IPS DF 6.9 (cell line): ENCODE results near the gene SOCS7.

Experiments
- DNase-seq: peaks from one replicate; pipeline ENCODE4 v3.0.0-alpha.2; 2013; ENCODE audit warnings: low read depth, low spot score
- H3K27ac ChIP-seq: one replicate; pipeline ENCODE4 v1.5.1; 2013; ENCODE audit warnings: low read length, control low read depth
- H3K27me3 ChIP-seq: 2 replicates; pipeline ENCODE4 v1.6.1; 2013; ENCODE audit warnings: mild to moderate bottlenecking, low read length; ENCODE audit not compliant: control insufficient read depth, insufficient read depth
- H3K36me3 ChIP-seq: 2 replicates; pipeline ENCODE4 v1.6.1; 2013; ENCODE audit warnings: low read length; ENCODE audit not compliant: control insufficient read depth, insufficient read depth
- H3K4me1 ChIP-seq: 2 replicates; pipeline ENCODE4 v1.6.1; 2013; ENCODE audit warnings: low read length; ENCODE audit not compliant: control insufficient read depth, insufficient read depth
- H3K4me3 ChIP-seq: 2 replicates; pipeline ENCODE4 v1.5.1; 2013; ENCODE audit warnings: mild to moderate bottlenecking, low read length
- H3K9me3 ChIP-seq: 2 replicates; pipeline ENCODE4 v1.6.1; 2013; ENCODE audit warnings: low read length, inconsistent platforms; ENCODE audit not compliant: control insufficient read depth, insufficient read depth
- whole genome bisulfite sequencing: extraction: QIAGEN DNeasy Blood & Tissue Kit; methylation state at CpG from one replicate; pipeline ENCODE4 v1.1.7; 2013; ENCODE audit warnings: mixed read lengths, missing lambda C conversion rate; ENCODE audit not compliant: insufficient read length, insufficient coverage; 5-methylcytosine and 5-hydroxymethylcytosine counted together

Gene SOCS7

DNA sequence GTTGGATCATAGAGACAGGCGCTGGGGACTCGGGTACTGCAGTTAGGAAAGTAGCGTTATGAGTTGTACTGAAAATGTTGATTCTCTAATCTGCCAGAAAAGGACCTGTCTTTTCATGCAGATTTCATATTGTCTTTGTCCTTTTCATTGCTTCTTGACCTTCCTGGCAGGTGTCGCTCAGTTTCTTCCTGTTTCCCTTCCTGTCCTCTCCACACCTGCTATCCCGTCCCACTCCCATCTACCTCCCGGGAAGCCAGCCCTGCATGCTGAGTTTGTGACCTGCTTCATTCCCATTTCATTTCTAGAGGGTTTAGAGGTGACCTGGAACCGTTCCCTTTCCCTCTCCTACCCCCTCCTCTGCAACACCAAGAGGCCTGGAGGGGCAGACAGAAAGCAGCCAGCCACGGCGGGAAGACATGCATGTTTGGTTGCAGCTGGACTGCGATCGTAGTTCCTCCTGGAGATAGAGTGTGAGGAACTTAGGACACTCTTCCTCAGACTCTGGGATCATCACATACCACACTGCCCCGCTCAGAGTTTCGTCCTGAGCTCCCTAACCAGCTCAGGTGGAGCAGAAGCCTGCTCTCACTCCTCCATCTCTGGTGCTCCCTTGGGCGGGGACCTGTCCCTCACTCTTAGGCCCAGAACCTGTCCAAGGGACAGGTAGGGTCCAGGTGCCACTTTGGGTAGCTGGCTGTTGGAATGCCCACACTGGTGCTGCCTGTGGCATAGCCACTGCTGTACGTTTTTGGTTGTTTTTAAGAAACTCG lies 52.7 kb downstream of the SOCS7 start:
- no peak overlapping the region for H3K4me3 ChIP-seq
- peaks cover 9% of the 10 kb centered on the region; the same call in 1 of the 2 replicates for H3K4me1 ChIP-seq
- 0 out of 2 replicates have a peak, but pooled peaks cover 3% of the 10 kb centered on the region for H3K36me3 ChIP-seq
- H3K9me3 ChIP-seq: no peaks in the 10 kb centered on the region
- DNase-seq: no peak
- H3K27ac ChIP-seq: no peak overlapping the region
- H3K27me3 ChIP-seq: no peaks in the 10 kb centered on the region
- WGBS: no CpG with 5 or more reads among the region's 16 CpGs

DNA sequence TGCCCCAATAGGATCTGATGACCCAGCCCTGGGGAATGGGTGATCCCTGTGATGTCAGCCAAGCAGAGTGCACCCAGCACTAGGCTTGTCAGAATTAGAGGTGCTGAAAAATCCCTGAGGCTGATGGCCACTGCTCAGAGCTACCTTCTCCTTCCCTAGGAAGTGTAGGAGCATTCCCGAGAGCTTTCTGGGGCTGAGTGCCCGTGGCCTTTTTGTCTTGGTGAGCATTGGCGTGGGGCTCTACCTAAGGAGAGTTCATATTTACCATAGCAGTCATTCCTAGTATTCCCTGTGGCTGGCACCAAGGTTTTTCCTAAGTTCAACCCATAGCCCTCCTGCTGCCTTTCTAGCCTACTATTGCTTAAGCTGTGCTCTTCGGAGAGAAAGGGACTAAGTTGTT lies 54.0 kb downstream of the SOCS7 start:
- DNase-seq: no peak
- Histone ChIP-seq H3K4me3 (no peak overlapping the region), H3K36me3 (0 out of 2 replicates have a peak, but pooled peaks cover 3% of the 10 kb centered on the region), H3K27me3 (no peaks in the 10 kb centered on the region), H3K27ac (no peak overlapping the region), H3K4me1 (peaks cover 9% of the 10 kb centered on the region; the same call in 1 of the 2 replicates), H3K9me3 (no peaks in the 10 kb centered on the region)
- WGBS: no CpG with 5 or more reads among the region's 4 CpGs

DNA sequence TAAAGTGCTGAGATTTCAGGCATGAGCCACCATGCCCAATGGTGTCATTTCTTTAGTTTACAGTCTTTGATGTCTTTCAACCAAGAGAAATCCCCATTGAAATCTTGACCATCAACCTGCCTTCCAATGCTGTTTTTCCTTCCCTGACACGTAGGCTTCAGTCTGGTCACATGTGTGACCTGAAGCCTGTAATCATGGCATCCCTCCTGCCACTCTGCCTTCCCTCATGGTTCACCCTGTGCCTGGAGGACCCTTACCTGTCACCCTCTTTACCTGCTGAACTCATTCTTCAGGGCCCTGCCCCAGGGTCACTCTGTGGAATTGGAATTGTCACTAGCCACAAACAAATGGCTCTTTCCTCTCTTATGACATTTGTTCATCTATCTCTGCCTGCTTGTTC lies 58.6 kb downstream of the SOCS7 start:
- Histone ChIP-seq H3K4me3 (no peak overlapping the region), H3K4me1 (peaks cover 4% of the 10 kb centered on the region; the same call in 1 of the 2 replicates), H3K36me3 (no peaks in the 10 kb centered on the region), H3K27ac (no peak overlapping the region), H3K9me3 (no peaks in the 10 kb centered on the region), H3K27me3 (no peaks in the 10 kb centered on the region)
- DNase-seq: no peak
- no CpG with 5 or more reads among the region's 1 CpG for WGBS

DNA sequence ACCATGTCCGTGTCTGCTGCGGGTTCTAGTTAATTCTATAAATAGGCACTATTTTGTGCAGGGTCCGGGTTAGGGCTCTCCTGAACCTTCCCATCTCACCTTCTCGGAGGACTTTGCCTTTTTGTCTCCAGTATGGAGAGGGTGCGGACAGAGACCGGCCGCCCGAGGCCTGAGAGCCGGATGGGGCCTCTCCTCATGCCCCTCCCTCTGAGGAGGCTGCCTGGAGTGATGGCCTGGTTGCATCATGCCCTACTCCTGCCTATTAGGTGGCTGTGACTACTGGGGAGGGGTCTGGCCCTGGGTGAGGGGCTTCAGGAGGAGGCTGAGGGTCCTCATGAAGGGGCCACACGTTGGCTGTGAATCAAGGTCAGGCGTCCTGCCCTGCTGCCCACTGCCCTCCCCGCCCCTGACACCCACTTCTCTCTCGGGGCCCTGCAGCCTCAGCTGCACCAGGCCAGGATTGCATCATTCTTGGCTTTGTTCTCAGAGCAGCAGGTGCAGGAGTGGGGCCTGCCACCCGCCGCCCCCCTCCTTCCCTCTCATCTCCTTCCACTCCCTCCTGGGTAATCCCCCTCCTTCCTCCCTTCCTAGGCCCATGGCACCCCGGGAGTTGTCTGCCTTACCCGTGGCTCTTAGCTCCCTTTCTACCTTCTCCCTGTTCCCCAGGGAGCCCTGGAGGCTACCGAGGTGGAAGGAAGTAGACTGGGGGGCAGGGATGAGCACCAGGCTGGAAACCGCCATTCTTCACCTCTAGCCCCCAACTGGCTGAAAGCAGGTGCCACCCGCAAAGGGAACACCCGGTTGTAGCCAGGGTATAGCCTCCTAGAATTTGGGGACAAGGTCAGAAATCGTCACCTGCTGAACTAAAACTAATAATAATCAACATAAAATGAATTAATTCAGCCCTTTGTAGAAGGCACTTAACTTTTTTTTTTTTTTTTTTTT lies 63.9 kb downstream of the SOCS7 start:
- no peak for DNase-seq
- H3K4me1 ChIP-seq: peaks cover 21% of the 10 kb centered on the region; the same call in 1 of the 2 replicates
- no peak overlapping the region for H3K27ac ChIP-seq

DNA sequence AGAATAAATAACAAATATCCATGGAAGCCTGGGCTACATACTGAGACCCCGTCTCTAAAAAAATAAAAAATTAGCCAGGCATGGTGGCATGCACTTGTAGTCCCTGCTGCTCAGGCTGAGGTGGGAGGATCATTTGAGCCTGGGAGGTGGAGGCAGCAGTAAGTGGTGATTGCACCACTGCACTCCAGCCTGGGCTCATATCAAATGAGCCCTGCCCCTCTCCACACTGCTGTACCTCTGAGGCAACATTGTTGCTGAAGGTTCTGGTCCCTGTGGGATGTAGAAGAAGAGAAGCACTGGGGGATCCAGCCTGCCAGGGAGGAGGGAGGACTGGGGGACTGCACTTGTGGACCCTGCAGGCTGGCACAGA lies 65.2 kb downstream of the SOCS7 start:
- DNase-seq: no peak
- Histone ChIP-seq H3K4me3 (no peak overlapping the region), H3K27ac (no peak overlapping the region), H3K4me1 (peaks cover 24% of the 10 kb centered on the region), H3K9me3 (no peaks in the 10 kb centered on the region), H3K36me3 (no peaks in the 10 kb centered on the region; the same call in 1 of the 2 replicates), H3K27me3 (no peaks in the 10 kb centered on the region; the same call in 1 of the 2 replicates)
- WGBS: no CpG with 5 or more reads among the region's 1 CpG

More for the DNA sequence above, 63.9 kb downstream of the SOCS7 start:
- Histone ChIP-seq H3K9me3 (no peaks in the 10 kb centered on the region), H3K4me3 (no peak overlapping the region; the same call in 1 of the 2 replicates), H3K27me3 (no peaks in the 10 kb centered on the region; the same call in 1 of the 2 replicates), H3K36me3 (no peaks in the 10 kb centered on the region; the same call in 1 of the 2 replicates)
- no CpG with 5 or more reads among the region's 22 CpGs for WGBS

DNA sequence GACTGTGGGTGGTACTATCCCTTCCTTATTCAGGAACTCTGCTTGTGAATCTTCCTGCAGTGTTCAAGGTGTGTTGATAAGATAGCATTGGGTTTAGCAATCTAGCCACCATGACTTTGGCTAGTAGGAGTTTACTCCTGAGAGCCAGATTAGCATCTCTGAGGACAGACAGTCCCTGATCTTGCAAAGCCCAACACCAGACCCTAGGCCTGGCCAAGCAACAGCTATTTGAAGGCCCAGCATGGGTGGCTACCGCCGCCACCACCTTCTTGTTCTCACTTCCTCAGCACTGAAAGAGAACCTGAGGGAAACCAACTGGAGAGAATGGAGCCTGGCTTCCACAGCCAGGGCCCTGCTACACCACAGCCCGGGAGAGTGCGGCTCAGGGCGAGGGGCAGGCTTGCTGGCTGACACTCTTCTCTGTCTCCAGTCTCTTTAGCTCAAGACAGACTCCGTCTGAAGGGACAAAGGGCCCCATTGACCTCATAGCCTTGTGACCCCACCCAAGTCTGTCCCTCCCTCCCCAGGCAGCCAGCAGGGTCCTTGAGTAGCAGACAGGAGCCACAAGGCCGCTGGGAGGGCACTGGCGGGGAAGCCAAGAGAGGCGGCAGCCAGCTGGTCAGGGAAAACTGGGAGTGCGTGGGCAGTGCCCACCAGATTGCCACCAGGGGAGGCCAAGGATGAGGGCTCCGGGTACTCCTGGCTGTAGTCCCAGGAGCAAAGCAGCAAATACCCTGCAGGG lies 65.7 kb downstream of the SOCS7 start:
- no CpG with 5 or more reads among the region's 11 CpGs for WGBS
- no peak overlapping the region for H3K27ac ChIP-seq

DNA sequence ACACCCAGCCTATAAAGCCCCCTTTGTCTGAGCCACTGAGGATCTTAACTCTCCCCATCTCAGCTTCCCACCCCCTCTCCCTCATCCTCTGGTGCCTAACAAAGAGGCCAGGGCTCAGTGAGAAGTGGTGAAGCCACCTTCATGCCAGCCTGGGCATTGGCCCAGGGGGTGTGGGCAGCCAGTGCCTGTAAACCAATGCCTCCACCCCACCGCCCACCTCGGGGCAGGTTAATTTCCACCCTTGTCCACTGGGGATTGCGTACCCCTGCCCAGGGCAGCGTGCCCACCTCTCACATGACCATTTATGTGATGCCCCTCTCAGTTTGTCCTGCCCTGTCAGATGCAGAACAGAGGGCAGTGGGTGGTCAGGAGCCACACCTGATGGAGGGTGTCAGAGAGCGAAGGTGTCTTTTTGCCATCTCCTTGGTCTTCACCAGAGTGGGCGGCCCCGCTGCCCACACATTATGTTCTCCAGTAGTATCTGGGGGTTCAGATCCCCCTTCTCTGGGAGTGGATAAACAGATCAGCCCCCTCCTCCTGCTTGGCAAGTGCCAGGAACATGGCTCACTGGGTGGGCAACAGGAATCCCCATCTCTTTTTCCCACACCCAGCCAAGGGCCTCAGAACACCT lies 66.5 kb downstream of the SOCS7 start:
- WGBS: no CpG with 5 or more reads among the region's 7 CpGs
- no peak for DNase-seq
- Histone ChIP-seq H3K4me1 (peaks cover 26% of the 10 kb centered on the region), H3K27me3 (no peaks in the 10 kb centered on the region; the same call in 1 of the 2 replicates), H3K9me3 (no peaks in the 10 kb centered on the region), H3K36me3 (no peaks in the 10 kb centered on the region; the same call in 1 of the 2 replicates), H3K27ac (no peak overlapping the region), H3K4me3 (no peak overlapping the region)

More for the DNA sequence above, 65.7 kb downstream of the SOCS7 start:
- Histone ChIP-seq H3K9me3 (no peaks in the 10 kb centered on the region), H3K27me3 (no peaks in the 10 kb centered on the region; the same call in 1 of the 2 replicates), H3K4me3 (no peak overlapping the region), H3K36me3 (no peaks in the 10 kb centered on the region; the same call in 1 of the 2 replicates), H3K4me1 (peaks cover 25% of the 10 kb centered on the region)
- no peak for DNase-seq

DNA sequence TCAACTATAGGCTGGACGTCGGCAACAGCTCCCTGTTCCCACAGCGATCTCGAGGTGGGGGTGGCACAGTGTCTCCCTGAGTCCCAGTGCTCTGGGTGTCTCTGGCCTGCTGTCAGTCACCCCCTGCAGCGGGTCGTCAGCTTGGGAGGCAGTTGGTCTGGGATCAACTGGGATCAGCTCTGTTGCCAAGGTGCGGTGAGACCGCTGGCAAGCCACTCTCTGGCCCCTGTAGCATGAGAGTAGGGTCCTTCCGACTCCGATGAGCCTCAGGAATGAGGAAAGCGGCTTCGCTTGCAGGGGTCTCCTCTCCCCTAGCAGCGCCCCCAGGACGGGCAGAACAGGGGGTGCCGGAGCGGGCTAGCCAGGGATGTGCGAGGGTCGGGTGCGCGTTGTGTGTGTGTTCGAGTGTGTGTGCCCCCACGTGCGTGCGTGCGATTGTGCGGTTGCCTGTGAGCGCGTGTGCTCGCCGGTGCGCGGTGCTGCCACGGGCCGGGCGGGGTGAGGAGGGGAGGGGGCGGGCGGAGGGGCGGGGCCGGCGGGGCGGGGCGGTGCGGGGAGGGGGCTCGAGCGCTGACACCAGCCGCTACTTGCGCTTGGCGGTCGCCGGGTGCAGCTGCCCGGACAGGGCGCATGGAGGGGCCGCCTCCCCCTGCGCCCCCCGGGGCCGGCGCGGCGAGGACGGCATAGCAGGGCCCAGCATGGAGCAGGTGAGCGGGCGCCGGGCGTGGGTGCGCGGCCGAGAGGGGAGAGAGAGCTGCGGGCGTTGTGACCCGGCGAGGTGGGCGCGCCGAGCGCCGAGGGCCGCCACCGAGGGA lies 67.3 kb downstream of the SOCS7 start:
- no peak for DNase-seq
- H3K4me1 ChIP-seq: peaks cover 26% of the 10 kb centered on the region
- WGBS: no CpG with 5 or more reads among the region's 78 CpGs
- no peaks in the 10 kb centered on the region for H3K9me3 ChIP-seq
- H3K27ac ChIP-seq: no peak overlapping the region
- H3K4me3 ChIP-seq: peak overlapping the region; percentile 65
- no peaks in the 10 kb centered on the region; the same call in 1 of the 2 replicates for H3K36me3 ChIP-seq
- H3K27me3 ChIP-seq: no peaks in the 10 kb centered on the region; the same call in 1 of the 2 replicates

DNA sequence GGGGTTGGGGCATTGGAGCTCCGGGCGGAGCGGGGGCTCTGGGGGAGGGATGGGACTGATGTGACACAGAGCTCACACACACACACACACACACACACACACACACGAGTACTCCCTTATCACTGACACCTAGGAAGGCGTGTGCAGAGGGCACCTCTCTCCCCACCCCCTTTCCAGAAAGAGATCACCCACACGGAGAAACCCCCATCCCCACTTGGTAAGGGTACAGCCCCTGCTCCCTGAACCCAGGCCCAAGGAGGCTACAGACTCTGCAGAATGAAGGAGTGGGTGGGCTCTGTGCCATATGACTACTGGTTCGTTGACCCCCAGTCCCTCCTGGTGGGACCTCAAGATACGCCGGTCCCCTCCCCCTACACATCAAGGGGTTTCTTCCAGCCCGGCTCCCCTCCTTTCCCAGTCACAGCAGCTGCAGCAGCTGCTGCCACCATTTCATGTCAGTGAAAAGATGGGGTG lies 67.9 kb downstream of the SOCS7 start:
- Histone ChIP-seq H3K27me3 (no peaks in the 10 kb centered on the region; the same call in 1 of the 2 replicates), H3K27ac (no peak overlapping the region), H3K9me3 (no peaks in the 10 kb centered on the region), H3K4me1 (peaks cover 26% of the 10 kb centered on the region), H3K36me3 (no peaks in the 10 kb centered on the region; the same call in 1 of the 2 replicates), H3K4me3 (peak overlapping the region; percentile 65; the same call in 1 of the 2 replicates)
- no CpG with 5 or more reads among the region's 10 CpGs for WGBS
- no peak for DNase-seq
